K562 (cell line): ENCODE data around the gene ITPRIP. TPM values are rescaled to one million over a fixed set of nuclear protein-coding genes. Genes with fewer than 3 reads are reported as not detected.
A peak's percentile ranks its signal among the peaks of the same experiment; 100 is the strongest.

Experiments
- ATAC-seq: fragments of 200-7000 bp; cut with Tn5 transposase; 3 replicates; pipeline ENCODE4 v1.9.1; 2020; ENCODE audit warnings: moderate library complexity
- BruUV-seq: library from RNA; stranded (reverse); fragments of 400-500 nt; replicated peaks from 2 replicates; lab custom pipeline; 2021; lab: Mats Ljungman, UMichigan
- CTCF ChIA-PET: fragments of 300-600 bp; formaldehyde crosslinking; extraction: SDS; loops from one replicate; lab custom pipeline; 2021; ENCODE audit warnings: low intra/inter-chr PET ratio; lab: Yijun Ruan, JAX
- POLR2A ChIA-PET: fragments of 300-600, 350-650 bp; sonication (Branson Sonifier 250); formaldehyde crosslinking; extraction: SDS; loops from one replicate; lab custom pipeline; 2021; ENCODE audit warnings: antibody characterized with exemption, inconsistent platforms; lab: Yijun Ruan, JAX
- DNase-seq, 4 experiments: peaks; one replicate each; pipeline versions ENCODE4 v3.0.0 to v3.0.0-alpha.2; 2011 to 2018; ENCODE audit warnings: low spot score in 3 of 4, mixed read lengths in 3 of 4; ENCODE audit errors: extremely low read depth in 1 of 4
- FAIRE-seq: peaks from 2 replicates; lab custom pipeline; 2011; peaks lifted over from hg19 to GRCh38; lab: Jason Lieb, UNC
- H2AFZ ChIP-seq: 2 replicates; pipeline ENCODE4 v1.6.0; 2011; ENCODE audit warnings: low read depth, low read length, control low read depth, inconsistent platforms
- H3K27ac ChIP-seq: fragments of 200-600 bp; 3 replicates; pipeline ENCODE4 v1.8.0; 2011; ENCODE audit warnings: low read depth, mild to moderate bottlenecking, control low read depth, inconsistent platforms, low read length, moderate library complexity, mixed read lengths; ENCODE audit errors: extremely low read depth
- H3K27me3 ChIP-seq, 2 experiments: fragments of 300-600 bp in 1 of 2; 2 replicates in 1 of 2; 3 replicates in 1 of 2; pipeline versions ENCODE4 v1.6.0 to v1.8.0; 2011; ENCODE audit warnings: inconsistent platforms in 2 of 2, low read length in 2 of 2, mild to moderate bottlenecking in 1 of 2, mixed read lengths in 1 of 2, moderate library complexity in 1 of 2; ENCODE audit not compliant: control insufficient read depth in 2 of 2, insufficient read depth in 2 of 2
- H3K36me3 ChIP-seq: fragments of 300-600 bp; 3 replicates; pipeline ENCODE4 v1.8.0; 2011; ENCODE audit warnings: mild to moderate bottlenecking, low read length, inconsistent platforms; ENCODE audit not compliant: control insufficient read depth, insufficient read depth
- H3K4me1 ChIP-seq, 2 experiments: fragments of 200-600 bp in 1 of 2; replicated peaks in 1 of 2; 2 replicates in 1 of 2; 3 replicates in 1 of 2; pipeline versions ENCODE4 v1.5.1 to v1.8.0; 2011; ENCODE audit warnings: inconsistent platforms in 2 of 2, low read length in 2 of 2, mild to moderate bottlenecking in 1 of 2, mixed read lengths in 1 of 2, moderate library complexity in 1 of 2; ENCODE audit not compliant: control insufficient read depth in 2 of 2, insufficient read depth in 2 of 2
- H3K4me2 ChIP-seq: 2 replicates; pipeline ENCODE4 v1.6.1; 2011; ENCODE audit warnings: low read length, control low read depth, inconsistent platforms, mixed read lengths; ENCODE audit not compliant: insufficient read depth
- H3K4me3 ChIP-seq: fragments of 200-600 bp; sonication (generic), shearing (Covaris generic); 2 replicates; pipeline ENCODE4 v1.5.1; 2016; ENCODE audit warnings: control low read depth, inconsistent platforms
- H3K79me2 ChIP-seq: fragments of 200-600 bp; 3 replicates; pipeline ENCODE4 v1.8.0; 2011; ENCODE audit warnings: low read length, inconsistent platforms; ENCODE audit not compliant: control insufficient read depth, insufficient read depth
- H3K9ac ChIP-seq, 2 experiments: 2 replicates each; pipeline versions ENCODE4 v1.6.0 to v1.6.1; 2011; ENCODE audit warnings: low read depth in 2 of 2, low read length in 2 of 2, control low read depth in 1 of 2, inconsistent platforms in 1 of 2, mild to moderate bottlenecking in 1 of 2, mixed read lengths in 1 of 2; ENCODE audit not compliant: insufficient read depth in 1 of 2
- H3K9me1 ChIP-seq: one replicate; pipeline ENCODE4 v1.6.0; 2011; ENCODE audit warnings: inconsistent platforms, mild to moderate bottlenecking, low read length, moderate library complexity; ENCODE audit not compliant: control insufficient read depth, insufficient read depth
- H3K9me3 ChIP-seq: replicated peaks from 2 replicates; pipeline ENCODE4 v1.5.1; 2011; ENCODE audit warnings: low read depth, low read length, inconsistent platforms; ENCODE audit not compliant: control insufficient read depth, insufficient read depth
- H4K20me1 ChIP-seq: replicated peaks from 2 replicates; pipeline ENCODE4 v1.6.1; 2011; ENCODE audit warnings: low read length, inconsistent platforms, mixed read lengths; ENCODE audit not compliant: control insufficient read depth, insufficient read depth
- FOXJ3 ChIP-seq: sonication (generic); formaldehyde crosslinking; IDR thresholded peaks from 2 replicates; pipeline ENCODE4 v1.4.0; 2020; ENCODE audit warnings: mild to moderate bottlenecking, missing genetic modification reagents
- GATA2 ChIP-seq: sonication (generic); formaldehyde crosslinking; IDR thresholded peaks from 2 replicates; pipeline ENCODE4 v1.4.0; 2020; ENCODE audit warnings: mild to moderate bottlenecking, missing genetic modification reagents
- HSF4 ChIP-seq: fragments of 250-450 bp; sonication (Bioruptor Pico); IDR thresholded peaks from 2 replicates; pipeline ENCODE4 v2.1.2; 2022; ENCODE audit warnings: mild to moderate bottlenecking, moderate library complexity, borderline replicate concordance
- KLF1 ChIP-seq: fragments of 450-650 bp; IDR thresholded peaks from 2 replicates; pipeline ENCODE4 v1.6.1; 2016; ENCODE audit warnings: missing genetic modification characterization, missing compliant biosample characterization
- MTA2 ChIP-seq: fragments of 450-650 bp; IDR thresholded peaks from 2 replicates; pipeline ENCODE4 v1.6.1; 2016; ENCODE audit warnings: low read depth
- RBM25 ChIP-seq: fragments of 200-400 bp; formaldehyde crosslinking; IDR thresholded peaks from 2 replicates; pipeline ENCODE4 v1.6.1; 2018; ENCODE audit warnings: low read length, low read depth, moderate library complexity; ENCODE audit not compliant: severe bottlenecking
- SAFB2 ChIP-seq: fragments of 200-400 bp; formaldehyde crosslinking; IDR thresholded peaks from 2 replicates; pipeline ENCODE4 v1.6.1; 2018; ENCODE audit warnings: borderline replicate concordance, low read length, low read depth, moderate library complexity; ENCODE audit not compliant: severe bottlenecking
- ZNF408 ChIP-seq: fragments of 250-450 bp; sonication (Bioruptor Pico); IDR thresholded peaks from 2 replicates; pipeline ENCODE4 v1.4.0; 2020; ENCODE audit warnings: low read depth, mild to moderate bottlenecking, moderate library complexity
- WGBS: fragments of 100-300 bp; shearing (Covaris generic); methylation state at CpG from one replicate; pipeline ENCODE4 v1.1.6; 2016; ENCODE audit warnings: low coverage, mixed read lengths; ENCODE audit not compliant: insufficient coverage; ENCODE audit errors: missing lambda C conversion rate; 5-methylcytosine and 5-hydroxymethylcytosine counted together
- in situ Hi-C: fragments of 300-500 bp; cut with MboI; formaldehyde crosslinking; loops from 4 replicates; pipeline ENCODE4 v1.15.0; 2018; ENCODE audit warnings: inconsistent platforms, mixed read lengths
- intact Hi-C: fragments of 100-400 bp; cut with micrococcal nuclease; formaldehyde crosslinking; loops from 2 replicates; pipeline ENCODE4 v1.14.2; 2022
- polyA plus RNA-seq, 8 experiments: library from polyadenylated mRNA; depleted of rRNA in 4 of 8; stranded (reverse) in 5 of 8; unstranded in 3 of 8; fragments of >200 nt; fragmentation: Nextera tagmentation in 2 of 8; fragmentation: Illumina TruSeq in 1 of 8; extraction: Ambion mirVana in 2 of 8; extraction: Trizol in 1 of 8; gene quantifications; 2 replicates each; pipeline versions ENCODE4 v1.2.1 to v1.2.3, GENCODE V29; 2011 to 2014; ENCODE audit warnings: inconsistent platforms in 1 of 8, missing spikeins in 1 of 8
- total RNA-seq, 7 experiments: library from RNA; depleted of rRNA in 6 of 7; stranded (reverse); fragments of >200 nt in 6 of 7; fragmentation: Illumina TruSeq in 2 of 7; extraction: Trizol in 2 of 7; gene quantifications; 2 replicates each; pipeline versions ENCODE4 v1.2.1 to v1.2.3, GENCODE V29; 2011 to 2021; ENCODE audit warnings: low replicate concordance in 1 of 7
- TF ChIP-seq, protein P1 (sequence below): sonication (generic); formaldehyde crosslinking; IDR thresholded peaks from 2 replicates; pipeline ENCODE4 v1.9.0; 2022; ENCODE audit warnings: mild to moderate bottlenecking, missing genetic modification reagents
- TF ChIP-seq, protein P2 (sequence below), 2 experiments: fragments of 450-650 bp; IDR thresholded peaks; 2 replicates each; pipeline ENCODE4 v1.6.1; 2016; ENCODE audit warnings: mild to moderate bottlenecking in 2 of 2, borderline replicate concordance in 1 of 2, low read depth in 1 of 2, moderate library complexity in 1 of 2

Gene ITPRIP
- total and polyA plus RNA-seq, 9 of the 15 experiments (the other 6 are each of a cell fraction or from before 2014, with no cell fraction given), result 4.4 to 28.5 (median 10.9) TPM

- FAIRE-seq (no peak), ATAC-seq (peak; percentile 42; the same call in 1 of the 3 replicates), DNase-seq (peak in 1 of 4 experiments; percentile 6)
- ChIA-PET CTCF (no interaction called here), POLR2A (no interaction called here)
- Histone ChIP-seq H3K79me2 (no peaks in the 10 kb centered on the region), H3K27me3 (no peaks in the 10 kb centered on the region), H2AFZ (no peak overlapping the region), H3K9ac (no peak overlapping the region), H3K4me2 (no peak overlapping the region), H3K36me3 (no peaks in the 10 kb centered on the region), H4K20me1 (no peaks in the 10 kb centered on the region), H3K9me1 (no peaks in the 10 kb centered on the region), H3K4me3 (no peak overlapping the region), H3K4me1 (0 out of 5 replicates have a peak, but pooled peaks cover 0 to 3% of the 10 kb centered on the region in 2 experiments), H3K9me3 (no peaks in the 10 kb centered on the region), H3K27ac (no peak overlapping the region)
- in situ Hi-C loops, result no loop called here
- WGBS, result 0% methylated on average over 5 of the region's 6 CpGs
- intact Hi-C loops, result no loop called here
- no TSS peak for BruUV-seq
- TF ChIP-seq HSF4 (CRISPR knock-in tag) (no peak), GATA2 (CRISPR knock-in tag) (no peak), RBM25 (no peak), MTA2 (no peak), SAFB2 (no peak), ZNF408 (no peak), FOXJ3 (CRISPR knock-in tag) (no peak), KLF1 (tag) (no peak)
- TF ChIP-seq, protein P1, sequence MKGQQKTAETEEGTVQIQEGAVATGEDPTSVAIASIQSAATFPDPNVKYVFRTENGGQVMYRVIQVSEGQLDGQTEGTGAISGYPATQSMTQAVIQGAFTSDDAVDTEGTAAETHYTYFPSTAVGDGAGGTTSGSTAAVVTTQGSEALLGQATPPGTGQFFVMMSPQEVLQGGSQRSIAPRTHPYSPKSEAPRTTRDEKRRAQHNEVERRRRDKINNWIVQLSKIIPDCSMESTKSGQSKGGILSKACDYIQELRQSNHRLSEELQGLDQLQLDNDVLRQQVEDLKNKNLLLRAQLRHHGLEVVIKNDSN (CRISPR knock-in tag), result peak; percentile 68
- TF ChIP-seq, protein P2, sequence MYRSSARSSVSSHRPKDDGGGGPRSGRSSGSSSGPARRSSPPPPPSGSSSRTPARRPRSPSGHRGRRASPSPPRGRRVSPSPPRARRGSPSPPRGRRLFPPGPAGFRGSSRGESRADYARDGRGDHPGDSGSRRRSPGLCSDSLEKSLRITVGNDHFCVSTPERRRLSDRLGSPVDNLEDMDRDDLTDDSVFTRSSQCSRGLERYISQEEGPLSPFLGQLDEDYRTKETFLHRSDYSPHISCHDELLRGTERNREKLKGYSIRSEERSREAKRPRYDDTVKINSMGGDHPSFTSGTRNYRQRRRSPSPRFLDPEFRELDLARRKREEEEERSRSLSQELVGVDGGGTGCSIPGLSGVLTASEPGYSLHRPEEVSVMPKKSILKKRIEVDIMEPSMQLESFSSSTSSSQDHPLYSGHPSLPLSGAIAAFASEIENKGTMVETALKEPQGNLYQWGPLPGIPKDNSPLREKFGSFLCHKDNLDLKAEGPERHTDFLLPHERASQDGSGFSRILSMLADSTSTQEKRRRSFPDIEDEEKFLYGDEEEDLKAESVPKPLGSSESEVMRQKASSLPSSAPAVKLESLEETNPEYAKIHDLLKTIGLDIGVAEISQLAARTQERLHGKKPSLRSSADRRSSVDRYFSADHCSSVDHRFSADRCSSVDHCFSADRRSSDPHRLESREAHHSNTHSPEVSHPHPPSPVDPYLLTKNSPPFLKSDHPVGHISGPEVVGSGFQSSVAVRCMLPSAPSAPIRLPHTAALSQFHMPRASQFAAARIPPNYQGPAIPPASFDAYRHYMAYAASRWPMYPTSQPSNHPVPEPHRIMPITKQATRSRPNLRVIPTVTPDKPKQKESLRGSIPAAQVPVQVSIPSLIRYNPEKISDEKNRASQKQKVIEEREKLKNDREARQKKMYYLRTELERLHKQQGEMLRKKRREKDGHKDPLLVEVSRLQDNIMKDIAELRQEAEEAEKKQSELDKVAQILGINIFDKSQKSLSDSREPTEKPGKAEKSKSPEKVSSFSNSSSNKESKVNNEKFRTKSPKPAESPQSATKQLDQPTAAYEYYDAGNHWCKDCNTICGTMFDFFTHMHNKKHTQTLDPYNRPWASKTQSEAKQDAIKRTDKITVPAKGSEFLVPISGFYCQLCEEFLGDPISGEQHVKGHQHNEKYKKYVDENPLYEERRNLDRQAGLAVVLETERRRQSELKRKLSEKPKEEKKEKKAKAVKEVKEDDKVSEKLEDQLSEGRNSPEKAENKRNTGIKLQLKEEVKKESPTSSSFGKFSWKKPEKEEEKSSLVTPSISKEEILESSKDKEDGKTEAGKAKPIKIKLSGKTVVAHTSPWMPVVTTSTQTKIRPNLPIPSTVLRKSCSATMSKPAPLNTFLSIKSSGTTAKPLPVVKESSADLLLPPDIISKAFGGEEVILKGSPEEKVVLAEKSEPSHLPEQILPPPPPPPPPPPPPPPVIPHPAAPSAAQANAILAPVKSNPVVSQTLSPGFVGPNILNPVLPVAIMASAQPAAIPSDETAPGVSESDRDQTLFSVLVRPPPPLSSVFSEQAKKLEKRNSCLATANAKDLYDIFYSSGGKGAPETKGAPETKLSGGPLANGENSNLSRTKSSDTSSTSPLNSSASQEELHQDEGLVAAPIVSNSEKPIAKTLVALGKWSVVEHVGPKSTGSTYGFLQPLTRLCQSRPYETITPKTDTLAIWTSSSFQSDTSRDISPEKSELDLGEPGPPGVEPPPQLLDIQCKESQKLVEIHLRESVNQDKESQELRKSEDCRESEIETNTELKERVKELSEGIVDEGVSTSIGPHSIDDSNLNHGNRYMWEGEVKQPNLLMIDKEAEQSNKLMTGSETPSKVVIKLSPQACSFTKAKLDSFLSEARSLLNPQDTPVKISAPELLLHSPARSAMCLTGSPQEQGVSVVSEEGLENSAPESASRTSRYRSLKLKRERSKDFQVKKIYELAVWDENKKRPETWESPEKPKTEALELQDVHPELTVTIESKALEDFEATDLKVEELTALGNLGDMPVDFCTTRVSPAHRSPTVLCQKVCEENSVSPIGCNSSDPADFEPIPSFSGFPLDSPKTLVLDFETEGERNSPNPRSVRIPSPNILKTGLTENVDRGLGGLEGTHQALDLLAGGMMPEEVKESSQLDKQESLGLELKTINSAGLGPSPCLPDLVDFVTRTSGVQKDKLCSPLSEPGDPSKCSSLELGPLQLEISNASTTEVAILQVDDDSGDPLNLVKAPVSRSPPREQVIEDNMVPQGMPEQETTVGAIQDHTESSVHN (IDR thresholded peaks at IDR 0.05; ENCODE audit: borderline replicate concordance in 1 of 2, low read depth in 1 of 2), result no peak
Measured at GRCh38 chr10:104387130-104387888, 49.0 kb upstream of the ITPRIP start.
